Brain microvascular endothelial cell (primary cell): ENCODE measurements around the gene TNS3.

Experiments used
- DNase-seq: peaks from one replicate; pipeline ENCODE4 v3.0.0-alpha.2; 2020
- H3K27ac ChIP-seq: fragments of 250-450 bp; sonication (Bioruptor Pico); 2 replicates; pipeline ENCODE4 v1.5.1; 2020; ENCODE audit warnings: mild to moderate bottlenecking, moderate library complexity
- H3K27me3 ChIP-seq: fragments of 250-450 bp; sonication (Bioruptor Pico); replicated peaks from 2 replicates; pipeline ENCODE4 v1.5.1; 2020; ENCODE audit warnings: mild to moderate bottlenecking
- H3K36me3 ChIP-seq: fragments of 250-450 bp; sonication (Bioruptor Pico); replicated peaks from 2 replicates; pipeline ENCODE4 v1.5.1; 2020; ENCODE audit warnings: mild to moderate bottlenecking
- H3K4me3 ChIP-seq: 2 replicates; pipeline ENCODE4 v1.5.1; 2011; ENCODE audit warnings: low read depth, mild to moderate bottlenecking, control low read depth, low read length, moderate library complexity
- in situ Hi-C: cut with HindIII; loops from 2 replicates; pipeline ENCODE4 v1.10.0; 2017; ENCODE audit warnings: low sequenced_read_pairs, low pct_ligation_motif_present
- TF ChIP-seq, protein P1 (sequence below): IDR thresholded peaks from 2 replicates; pipeline ENCODE4 v1.5.1; 2011; ENCODE audit warnings: low read depth, mild to moderate bottlenecking, moderate library complexity, low read length, control low read depth, inconsistent platforms; ENCODE audit errors: missing control alignments

TNS3 gene

DNA sequence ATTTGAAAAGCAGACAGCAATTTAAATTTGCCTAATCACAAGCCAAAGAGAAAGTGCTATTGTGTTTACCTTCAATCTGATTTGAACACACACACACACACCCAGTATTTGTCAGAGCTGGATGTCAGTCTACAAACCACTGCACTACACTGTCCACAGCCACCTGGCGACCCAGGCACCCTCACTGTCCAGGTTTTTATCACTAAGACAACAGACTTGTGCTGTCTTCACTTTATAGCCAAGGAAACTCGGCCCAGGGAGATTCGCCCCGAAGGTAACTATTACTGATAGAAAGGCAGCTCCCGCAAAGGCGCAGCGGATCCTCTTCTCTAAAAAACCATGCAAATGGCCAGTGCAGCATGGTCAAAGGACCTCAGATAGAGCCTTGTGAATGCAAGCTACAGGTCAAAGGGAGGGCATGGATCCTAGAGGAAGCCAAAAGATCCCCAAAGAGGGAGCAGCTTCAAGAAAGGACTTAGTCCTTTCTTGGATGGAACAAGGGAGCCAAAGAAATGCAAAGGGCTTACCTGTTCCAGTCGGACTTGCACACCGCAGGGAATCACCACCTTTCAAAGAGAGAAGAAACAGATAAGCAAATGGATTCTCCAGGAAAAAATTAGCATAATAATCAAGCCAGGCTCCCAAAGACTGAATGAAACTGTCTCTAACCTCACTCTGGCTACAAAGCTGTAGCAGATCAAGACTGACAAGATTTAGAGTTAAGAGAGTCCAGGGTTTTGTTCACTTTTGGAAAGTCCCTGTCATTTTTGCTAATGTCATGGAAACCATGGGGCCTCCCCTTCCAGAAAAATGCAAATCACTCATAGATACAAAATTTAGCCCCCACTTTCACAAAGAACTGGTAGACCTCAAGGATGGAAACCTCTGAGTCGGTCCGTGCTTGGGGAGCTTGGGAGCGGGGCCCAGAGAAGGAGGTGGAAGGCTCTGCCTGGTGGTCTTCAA is 101.1 kb downstream of the TNS3 start:
- Histone ChIP-seq H3K4me3 (no peak overlapping the region), H3K27ac (peak overlapping the region; percentile 100), H3K27me3 (no peaks in the 10 kb centered on the region), H3K36me3 (no peaks in the 10 kb centered on the region)
- TF ChIP-seq, protein P1, sequence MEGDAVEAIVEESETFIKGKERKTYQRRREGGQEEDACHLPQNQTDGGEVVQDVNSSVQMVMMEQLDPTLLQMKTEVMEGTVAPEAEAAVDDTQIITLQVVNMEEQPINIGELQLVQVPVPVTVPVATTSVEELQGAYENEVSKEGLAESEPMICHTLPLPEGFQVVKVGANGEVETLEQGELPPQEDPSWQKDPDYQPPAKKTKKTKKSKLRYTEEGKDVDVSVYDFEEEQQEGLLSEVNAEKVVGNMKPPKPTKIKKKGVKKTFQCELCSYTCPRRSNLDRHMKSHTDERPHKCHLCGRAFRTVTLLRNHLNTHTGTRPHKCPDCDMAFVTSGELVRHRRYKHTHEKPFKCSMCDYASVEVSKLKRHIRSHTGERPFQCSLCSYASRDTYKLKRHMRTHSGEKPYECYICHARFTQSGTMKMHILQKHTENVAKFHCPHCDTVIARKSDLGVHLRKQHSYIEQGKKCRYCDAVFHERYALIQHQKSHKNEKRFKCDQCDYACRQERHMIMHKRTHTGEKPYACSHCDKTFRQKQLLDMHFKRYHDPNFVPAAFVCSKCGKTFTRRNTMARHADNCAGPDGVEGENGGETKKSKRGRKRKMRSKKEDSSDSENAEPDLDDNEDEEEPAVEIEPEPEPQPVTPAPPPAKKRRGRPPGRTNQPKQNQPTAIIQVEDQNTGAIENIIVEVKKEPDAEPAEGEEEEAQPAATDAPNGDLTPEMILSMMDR: no peak
- in situ Hi-C loops: no loop called here
- no peak for DNase-seq

DNA sequence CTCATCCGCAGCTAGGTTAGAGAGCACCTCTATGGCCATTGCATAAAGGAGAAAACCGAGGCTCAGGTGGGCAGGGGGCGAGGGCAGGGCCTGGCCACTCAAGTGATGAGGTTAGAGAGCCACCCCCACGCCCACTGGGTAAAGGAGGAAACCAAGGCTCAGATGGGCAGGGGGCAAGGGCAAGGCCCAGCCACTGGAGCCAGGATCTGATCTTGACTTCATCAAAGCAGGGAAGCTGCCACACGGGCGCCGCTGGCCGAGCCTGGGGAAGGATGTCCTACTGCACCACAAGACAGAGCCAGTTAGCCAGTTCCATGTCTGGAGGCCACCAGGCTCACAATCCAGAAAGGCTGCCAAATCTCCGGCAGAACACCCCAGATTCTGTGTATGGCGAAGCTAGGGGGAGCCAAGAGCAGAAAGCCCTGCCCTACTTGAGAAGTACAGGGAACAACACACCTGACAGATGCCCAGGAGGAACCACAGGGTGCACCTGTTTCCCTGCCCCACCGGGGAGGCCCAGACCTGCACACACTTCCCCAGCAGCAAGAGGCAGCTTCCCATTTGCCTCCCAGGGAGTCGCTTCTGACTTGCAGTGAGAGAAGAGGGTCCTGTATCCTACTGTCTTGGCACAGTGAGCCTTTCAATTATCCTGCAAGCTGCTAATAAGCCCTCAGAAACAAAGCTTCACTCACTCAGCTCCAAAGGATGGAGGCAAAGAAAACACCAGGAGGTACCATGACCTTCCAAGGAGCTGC is 101.9 kb downstream of the TNS3 start:
- no peaks in the 10 kb centered on the region for H3K27me3 ChIP-seq
- H3K36me3 ChIP-seq: no peaks in the 10 kb centered on the region
- no peak for DNase-seq
- no peak overlapping the region for H3K27ac ChIP-seq
- H3K4me3 ChIP-seq: no peak overlapping the region
- in situ Hi-C loops: no loop called here
- TF ChIP-seq, protein P1: no peak

DNA sequence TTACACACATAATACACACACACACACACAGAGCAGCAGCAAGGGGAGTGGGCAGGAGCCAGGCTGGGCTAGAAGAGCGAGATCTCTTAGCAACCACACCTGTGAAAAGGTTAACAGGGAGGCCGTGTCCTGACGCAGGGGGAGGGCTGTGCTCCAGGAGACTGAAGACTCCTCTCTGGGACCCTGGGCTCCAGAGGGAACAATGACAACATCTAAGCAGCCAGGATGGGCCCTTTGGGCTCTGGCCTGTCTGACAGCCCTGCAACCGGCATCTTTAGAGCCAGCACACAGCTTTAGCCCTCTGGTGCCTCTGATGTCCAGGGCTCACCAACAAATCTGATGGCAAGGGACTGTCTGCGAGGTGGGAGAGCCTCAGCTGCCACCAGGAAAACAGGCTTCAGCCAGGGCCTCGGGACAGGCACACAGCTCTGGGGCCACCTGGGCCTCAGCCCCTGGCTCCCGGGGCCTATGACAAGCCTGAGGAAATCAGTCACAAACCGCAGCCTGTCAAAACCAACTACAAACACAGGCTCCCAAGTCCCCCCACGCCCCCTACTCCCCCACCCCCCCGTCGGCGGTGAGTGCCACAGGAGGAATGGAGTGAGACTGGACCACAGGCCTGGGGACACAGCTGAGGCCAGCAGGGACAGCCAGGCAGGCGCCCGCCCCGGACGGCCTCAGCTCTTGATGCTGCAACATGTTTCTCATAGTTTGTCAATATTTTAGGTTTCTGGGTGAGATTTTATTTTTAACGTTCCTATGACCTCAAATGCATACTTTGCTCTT is 102.8 kb downstream of the TNS3 start:
- no peak for DNase-seq
- no peaks in the 10 kb centered on the region for H3K36me3 ChIP-seq
- in situ Hi-C loops: no loop called here
- H3K27me3 ChIP-seq: no peaks in the 10 kb centered on the region
- H3K4me3 ChIP-seq: no peak overlapping the region
- TF ChIP-seq, protein P1: no peak
- H3K27ac ChIP-seq: no peak overlapping the region

DNA sequence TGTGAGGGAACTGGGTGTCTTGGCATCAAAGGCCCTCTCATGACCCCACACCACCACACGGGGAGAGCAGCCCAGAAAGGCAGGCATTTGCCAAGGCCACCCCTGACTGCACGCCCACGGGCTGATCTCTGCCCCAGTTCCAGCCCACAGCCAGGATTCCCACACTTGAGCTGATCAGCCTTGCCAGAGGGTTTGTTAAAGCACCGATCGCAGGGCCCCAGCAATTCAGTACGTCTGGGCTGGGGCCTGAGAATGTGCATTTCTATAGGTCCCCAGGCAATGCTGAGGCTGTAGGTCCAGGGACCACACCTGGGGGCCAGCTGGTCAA is 103.9 kb downstream of the TNS3 start:
- H3K4me3 ChIP-seq: no peak overlapping the region
- no peak overlapping the region for H3K27ac ChIP-seq
- TF ChIP-seq, protein P1: no peak
- H3K36me3 ChIP-seq: no peaks in the 10 kb centered on the region
- in situ Hi-C loops: no loop called here
- DNase-seq: no peak
- no peaks in the 10 kb centered on the region for H3K27me3 ChIP-seq

DNA sequence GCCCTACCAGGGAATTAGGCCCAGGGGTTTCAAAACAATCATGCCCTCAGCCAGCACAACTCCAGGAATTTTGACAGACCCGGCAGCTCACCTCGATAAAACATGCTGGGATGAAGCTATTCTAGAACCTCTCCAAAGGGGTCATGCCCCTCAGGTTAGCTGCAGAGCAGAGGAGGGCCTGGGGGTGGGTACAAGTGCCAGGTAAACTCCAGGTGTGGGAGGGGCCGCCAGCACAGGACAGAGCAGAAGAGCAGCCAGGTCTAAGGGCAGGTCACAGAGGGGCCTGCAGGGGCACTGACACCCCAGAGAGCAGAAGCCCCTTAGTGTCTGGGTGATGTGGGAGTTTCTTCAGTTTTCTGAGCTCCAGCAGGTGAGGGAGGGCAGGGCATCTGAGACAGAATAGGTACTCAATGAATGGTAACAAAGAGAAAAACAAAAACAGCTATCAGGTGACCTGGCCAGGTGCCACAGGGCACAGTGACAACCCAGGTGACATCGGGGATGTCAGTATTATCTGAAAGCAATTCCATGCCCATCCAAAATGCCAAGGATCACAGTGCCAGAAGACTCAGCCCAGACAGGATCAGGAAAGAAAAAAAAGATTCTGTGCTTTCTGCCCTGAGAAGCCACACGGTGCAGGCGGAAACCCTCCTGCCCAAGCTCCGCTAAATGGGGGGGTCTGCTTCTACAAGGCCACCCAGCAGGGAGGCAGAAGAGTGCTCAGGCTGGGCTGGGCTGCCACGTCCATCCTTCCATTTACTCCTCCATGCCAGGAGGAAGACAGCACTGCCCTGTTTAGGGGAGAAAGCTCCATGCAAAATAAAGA is 104.5 kb downstream of the TNS3 start:
- Histone ChIP-seq H3K36me3 (no peaks in the 10 kb centered on the region), H3K4me3 (no peak overlapping the region), H3K27ac (no peak overlapping the region), H3K27me3 (no peaks in the 10 kb centered on the region)
- in situ Hi-C loops: no loop called here
- no peak for DNase-seq
- TF ChIP-seq, protein P1: no peak
